H9 (cell line): ENCODE data around the gene IFFO2. TPM values are rescaled to one million over a fixed set of nuclear protein-coding genes. Genes with fewer than 3 reads are reported as not detected.
A peak's percentile ranks its signal among the peaks of the same experiment; 100 is the strongest.

Experiments
- DNase-seq: peaks from one replicate; pipeline ENCODE4 v3.0.0-alpha.2; 2017
- H2AFZ ChIP-seq: one replicate; pipeline ENCODE4 v1.6.1; 2013; ENCODE audit warnings: mild to moderate bottlenecking, low read length, control low read depth, moderate library complexity
- H2AK5ac ChIP-seq: 2 replicates; pipeline ENCODE4 v1.6.1; 2013; ENCODE audit warnings: low read length, control low read depth, mixed read lengths; ENCODE audit not compliant: insufficient read length
- H2BK120ac ChIP-seq: one replicate; pipeline ENCODE4 v1.6.1; 2013; ENCODE audit warnings: low read depth, mild to moderate bottlenecking, low read length, control low read depth, inconsistent platforms; ENCODE audit not compliant: poor library complexity, severe bottlenecking
- H2BK12ac ChIP-seq: 2 replicates; pipeline ENCODE4 v1.6.1; 2013; ENCODE audit warnings: low read length, control low read depth, mixed read lengths, low read depth; ENCODE audit not compliant: insufficient read length
- H2BK15ac ChIP-seq: 2 replicates; pipeline ENCODE4 v1.6.1; 2013; ENCODE audit warnings: low read depth, low read length, control low read depth
- H2BK20ac ChIP-seq: one replicate; pipeline ENCODE4 v1.6.1; 2013; ENCODE audit warnings: low read depth, mild to moderate bottlenecking, low read length, control low read depth, inconsistent platforms; ENCODE audit not compliant: poor library complexity, severe bottlenecking
- H2BK5ac ChIP-seq: 2 replicates; pipeline ENCODE4 v1.6.1; 2013; ENCODE audit warnings: low read length, control low read depth, mixed read lengths; ENCODE audit not compliant: insufficient read length
- H3K14ac ChIP-seq: 2 replicates; pipeline ENCODE4 v1.6.1; 2013; ENCODE audit warnings: low read length, control low read depth; ENCODE audit not compliant: insufficient read depth
- H3K18ac ChIP-seq: 2 replicates; pipeline ENCODE4 v1.6.1; 2013; ENCODE audit warnings: low read depth, mild to moderate bottlenecking, mixed read lengths, low read length, control low read depth; ENCODE audit not compliant: insufficient read length
- H3K23ac ChIP-seq: 2 replicates; pipeline ENCODE4 v1.6.1; 2013; ENCODE audit warnings: low read length, control low read depth, mixed read lengths, low read depth; ENCODE audit not compliant: insufficient read length
- H3K23me2 ChIP-seq: 2 replicates; pipeline ENCODE4 v1.6.1; 2013; ENCODE audit warnings: low read depth, mild to moderate bottlenecking, mixed read lengths, low read length, control low read depth; ENCODE audit not compliant: insufficient read length, poor library complexity, severe bottlenecking
- H3K27ac ChIP-seq: 2 replicates; pipeline ENCODE4 v1.5.1; 2013; ENCODE audit warnings: low read length, control low read depth, mixed read lengths, low read depth; ENCODE audit not compliant: insufficient read length
- H3K27me3 ChIP-seq: 2 replicates; pipeline ENCODE4 v1.6.1; 2013; ENCODE audit warnings: low read length, control low read depth, inconsistent platforms; ENCODE audit not compliant: insufficient read depth
- H3K4ac ChIP-seq: 2 replicates; pipeline ENCODE4 v1.6.1; 2013; ENCODE audit warnings: low read depth, mild to moderate bottlenecking, control low read depth, inconsistent platforms, low read length, moderate library complexity
- H3K4me1 ChIP-seq: 2 replicates; pipeline ENCODE4 v1.6.1; 2013; ENCODE audit warnings: low read length, control low read depth, inconsistent platforms; ENCODE audit not compliant: insufficient read depth
- H3K4me2 ChIP-seq: 2 replicates; pipeline ENCODE4 v1.6.1; 2013; ENCODE audit warnings: low read length, control low read depth, mixed read lengths; ENCODE audit not compliant: insufficient read length, insufficient read depth
- H3K56ac ChIP-seq: 2 replicates; pipeline ENCODE4 v1.6.1; 2013; ENCODE audit warnings: low read depth, mild to moderate bottlenecking, mixed read lengths, low read length, control low read depth; ENCODE audit not compliant: insufficient read length
- H3K79me1 ChIP-seq: 2 replicates; pipeline ENCODE4 v1.6.1; 2013; ENCODE audit warnings: low read depth, mild to moderate bottlenecking, moderate library complexity, low read length, control low read depth, inconsistent platforms; ENCODE audit not compliant: insufficient read depth, poor library complexity, severe bottlenecking
- H3K79me2 ChIP-seq: 2 replicates; pipeline ENCODE4 v1.6.1; 2013; ENCODE audit warnings: low read length, control low read depth, inconsistent platforms; ENCODE audit not compliant: insufficient read depth
- H3K9ac ChIP-seq: 2 replicates; pipeline ENCODE4 v1.6.1; 2013; ENCODE audit warnings: low read length, control low read depth, mixed read lengths; ENCODE audit not compliant: insufficient read length; ENCODE audit errors: extremely low read depth
- H3K9me3 ChIP-seq: one replicate; pipeline ENCODE4 v1.6.1; 2013; ENCODE audit warnings: low read depth, low read length, inconsistent platforms; ENCODE audit not compliant: control insufficient read depth
- H3T11ph ChIP-seq: one replicate; pipeline ENCODE4 v1.6.1; 2013; ENCODE audit warnings: mild to moderate bottlenecking, low read length, control low read depth, inconsistent platforms
- H4K20me1 ChIP-seq: one replicate; pipeline ENCODE4 v1.6.1; 2013; ENCODE audit not compliant: control insufficient read depth, insufficient read length, insufficient read depth
- H4K5ac ChIP-seq: 2 replicates; pipeline ENCODE4 v1.6.1; 2013; ENCODE audit warnings: low read depth, mild to moderate bottlenecking, mixed read lengths, low read length, control low read depth; ENCODE audit not compliant: insufficient read length
- H4K8ac ChIP-seq: replicated peaks from 2 replicates; pipeline ENCODE4 v1.6.1; 2013; ENCODE audit warnings: low read length, control low read depth, mixed read lengths, low read depth; ENCODE audit not compliant: insufficient read length
- H4K91ac ChIP-seq: 2 replicates; pipeline ENCODE4 v1.6.1; 2013; ENCODE audit warnings: low read depth, mild to moderate bottlenecking, moderate library complexity, mixed read lengths, low read length, control low read depth; ENCODE audit not compliant: insufficient read length
- H3K27ac Mint-ChIP-seq, 3 experiments: 2 replicates in 2 of 3; 3 replicates in 1 of 3; pipeline ENCODE4 v1.8.0; 2020 to 2021; ENCODE audit warnings: mixed read lengths in 3 of 3, mild to moderate bottlenecking in 1 of 3, moderate library complexity in 1 of 3
- H3K27me3 Mint-ChIP-seq: 2 replicates; pipeline ENCODE4 v1.8.0; 2021; ENCODE audit warnings: low read depth, mild to moderate bottlenecking, moderate library complexity, mixed read lengths
- H3K36me3 Mint-ChIP-seq, 3 experiments: 2 replicates in 2 of 3; 3 replicates in 1 of 3; pipeline ENCODE4 v1.8.0; 2020 to 2021; ENCODE audit warnings: low read depth in 3 of 3, mixed read lengths in 3 of 3; ENCODE audit not compliant: insufficient read depth in 1 of 3
- H3K4me1 Mint-ChIP-seq, 2 experiments: 2 replicates each; pipeline ENCODE4 v1.8.0; 2020; ENCODE audit warnings: mixed read lengths in 2 of 2
- H3K4me3 Mint-ChIP-seq, 2 experiments: 2 replicates in 1 of 2; 3 replicates in 1 of 2; pipeline ENCODE4 v1.8.0; 2020 to 2021; ENCODE audit warnings: mild to moderate bottlenecking in 2 of 2, mixed read lengths in 2 of 2, moderate library complexity in 1 of 2
- H3K9me3 Mint-ChIP-seq, 2 experiments: 2 replicates in 1 of 2; 3 replicates in 1 of 2; pipeline ENCODE4 v1.8.0; 2020; ENCODE audit warnings: mild to moderate bottlenecking in 2 of 2, mixed read lengths in 2 of 2, moderate library complexity in 1 of 2
- WGBS: extraction: QIAGEN DNeasy Blood & Tissue Kit; methylation state at CpG from one replicate; pipeline ENCODE4 v1.1.7; 2013; ENCODE audit warnings: missing lambda C conversion rate, low lambda C conversion rate, mixed read lengths; ENCODE audit not compliant: insufficient read length; ENCODE audit errors: extremely low coverage; 5-methylcytosine and 5-hydroxymethylcytosine counted together
- total RNA-seq: library from RNA; stranded (reverse); gene quantifications from 2 replicates; pipeline ENCODE4 v1.2.1, GENCODE V29; 2021
- TF ChIP-seq, protein P1 (sequence below): fragments of 200-600 bp; sonication (generic); conservative IDR thresholded peaks from 3 replicates; pipeline ENCODE4 v1.8.0; 2021; ENCODE audit warnings: antibody characterized with exemption, mild to moderate bottlenecking

IFFO2 gene
- total RNA-seq, 1 experiment from 2014 or later: 3.6 TPM

DNA sequence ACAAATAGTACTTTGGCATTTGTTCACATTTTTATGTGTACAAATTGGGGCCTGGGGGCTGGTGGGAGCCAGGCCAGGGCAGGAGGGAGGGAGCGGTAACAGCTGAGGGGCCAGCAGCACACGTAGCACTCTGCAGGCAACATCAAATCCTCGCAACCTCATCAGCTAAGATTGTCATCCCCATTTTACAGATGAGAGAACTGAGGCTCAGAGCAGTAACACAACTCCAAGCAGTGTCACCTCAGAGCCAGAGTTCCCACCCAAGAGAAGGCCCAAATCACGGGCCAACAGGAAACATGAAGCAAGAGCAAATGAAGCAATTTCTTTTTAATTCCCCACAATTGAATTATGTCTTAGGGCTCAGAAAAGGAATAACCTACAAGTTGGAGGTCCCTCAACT, 14.1 kb downstream of the IFFO2 start:
- no peak for DNase-seq
- WGBS: no CpG with 5 or more reads among the region's 4 CpGs
- Histone ChIP-seq H2AFZ (no peak overlapping the region), H3K4me1 (peaks cover 5% of the 10 kb centered on the region; the same call in 1 of the 2 replicates), H3K18ac (no peak overlapping the region), H3K79me2 (no peaks in the 10 kb centered on the region), H3K9me3 (no peaks in the 10 kb centered on the region), H2AK5ac (no peak overlapping the region), H4K91ac (no peak overlapping the region), H3K23ac (no peak overlapping the region), H3K27ac (no peak overlapping the region), H3K4ac (no peak overlapping the region), H2BK15ac (no peak overlapping the region), H3K27me3 (no peaks in the 10 kb centered on the region), H3K9ac (no peak overlapping the region), H2BK120ac (no peak overlapping the region), H4K5ac (no peak overlapping the region), H3K56ac (no peak overlapping the region), H3T11ph (no peak overlapping the region), H3K14ac (no peak overlapping the region; the same call in 1 of the 2 replicates), H2BK20ac (no peak overlapping the region), H3K23me2 (no peaks in the 10 kb centered on the region), H3K4me2 (peak overlapping the region; percentile 10), H2BK5ac (no peak overlapping the region), H4K20me1 (no peaks in the 10 kb centered on the region), H4K8ac (no peak overlapping the region), H3K79me1 (no peaks in the 10 kb centered on the region), H2BK12ac (no peak overlapping the region)
- H3K27me3 Mint-ChIP-seq: no peaks in the 10 kb centered on the region; the same call in 1 of the 2 replicates
- TF ChIP-seq, protein P1, sequence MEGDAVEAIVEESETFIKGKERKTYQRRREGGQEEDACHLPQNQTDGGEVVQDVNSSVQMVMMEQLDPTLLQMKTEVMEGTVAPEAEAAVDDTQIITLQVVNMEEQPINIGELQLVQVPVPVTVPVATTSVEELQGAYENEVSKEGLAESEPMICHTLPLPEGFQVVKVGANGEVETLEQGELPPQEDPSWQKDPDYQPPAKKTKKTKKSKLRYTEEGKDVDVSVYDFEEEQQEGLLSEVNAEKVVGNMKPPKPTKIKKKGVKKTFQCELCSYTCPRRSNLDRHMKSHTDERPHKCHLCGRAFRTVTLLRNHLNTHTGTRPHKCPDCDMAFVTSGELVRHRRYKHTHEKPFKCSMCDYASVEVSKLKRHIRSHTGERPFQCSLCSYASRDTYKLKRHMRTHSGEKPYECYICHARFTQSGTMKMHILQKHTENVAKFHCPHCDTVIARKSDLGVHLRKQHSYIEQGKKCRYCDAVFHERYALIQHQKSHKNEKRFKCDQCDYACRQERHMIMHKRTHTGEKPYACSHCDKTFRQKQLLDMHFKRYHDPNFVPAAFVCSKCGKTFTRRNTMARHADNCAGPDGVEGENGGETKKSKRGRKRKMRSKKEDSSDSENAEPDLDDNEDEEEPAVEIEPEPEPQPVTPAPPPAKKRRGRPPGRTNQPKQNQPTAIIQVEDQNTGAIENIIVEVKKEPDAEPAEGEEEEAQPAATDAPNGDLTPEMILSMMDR: no peak
- H3K4me3 Mint-ChIP-seq: no peak overlapping the region
- no peaks in the 10 kb centered on the region; a peak in 1 of 7 replicates for H3K36me3 Mint-ChIP-seq
- H3K9me3 Mint-ChIP-seq: no peaks in the 10 kb centered on the region; a peak in 2 of 5 replicates
- H3K4me1 Mint-ChIP-seq: peaks cover 50 to 63% of the 10 kb centered on the region in 2 experiments
- peak overlapping the region in 2 of 3 experiments; percentile 49 to 95; a peak in 2 of 7 replicates for H3K27ac Mint-ChIP-seq
